Measurements from ENCODE around the gene EIF4E2. TPM values are rescaled to one million over a fixed set of nuclear protein-coding genes. Genes with fewer than 3 reads are reported as not detected.

Gene EIF4E2
- total RNA-seq, 1 donor from 2014 or later, result 68.1 TPM

DNA sequence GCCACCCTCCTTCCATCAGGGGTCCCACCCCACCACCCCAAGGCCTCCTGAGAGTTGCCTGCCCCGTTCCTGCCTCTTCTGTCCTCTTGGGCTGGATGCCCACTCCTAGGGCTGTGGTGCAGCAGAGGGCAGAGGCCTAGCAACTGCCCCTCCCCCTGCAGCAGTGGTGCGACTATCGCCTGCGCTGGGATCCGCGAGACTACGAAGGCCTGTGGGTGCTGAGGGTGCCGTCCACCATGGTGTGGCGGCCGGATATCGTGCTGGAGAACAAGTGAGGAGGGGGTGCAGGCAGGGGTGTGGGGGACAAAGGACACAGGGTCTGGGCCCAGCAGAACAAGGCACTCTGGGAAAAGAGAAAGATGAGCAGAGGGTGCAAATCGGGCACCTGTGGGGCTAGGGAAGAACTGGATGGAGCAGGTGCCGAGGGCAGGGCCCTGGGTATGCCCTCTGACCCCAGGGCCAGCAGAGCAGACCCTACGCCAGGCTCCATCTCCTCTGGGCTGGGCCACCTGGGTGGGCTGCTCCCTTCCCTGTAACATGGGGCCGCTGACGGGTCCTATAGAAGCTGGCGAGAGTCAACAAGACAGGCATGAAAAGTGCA lies 9.9 kb upstream of the EIF4E2 start:
- Histone ChIP-seq H3K27ac (no peak overlapping the region), H3K4me1 (no peaks in the 10 kb centered on the region), H3K36me3 (no peaks in the 10 kb centered on the region), H3K4me3 (no peak overlapping the region), H3K9me3 (no peaks in the 10 kb centered on the region), H3K27me3 (ENCODE audit: low read depth) (peaks cover 5% of the 10 kb centered on the region)
- intact Hi-C loops (cut with DNase I), result no loop called here
- peak; percentile 43 for DNase-seq
- TF ChIP-seq, protein P1, sequence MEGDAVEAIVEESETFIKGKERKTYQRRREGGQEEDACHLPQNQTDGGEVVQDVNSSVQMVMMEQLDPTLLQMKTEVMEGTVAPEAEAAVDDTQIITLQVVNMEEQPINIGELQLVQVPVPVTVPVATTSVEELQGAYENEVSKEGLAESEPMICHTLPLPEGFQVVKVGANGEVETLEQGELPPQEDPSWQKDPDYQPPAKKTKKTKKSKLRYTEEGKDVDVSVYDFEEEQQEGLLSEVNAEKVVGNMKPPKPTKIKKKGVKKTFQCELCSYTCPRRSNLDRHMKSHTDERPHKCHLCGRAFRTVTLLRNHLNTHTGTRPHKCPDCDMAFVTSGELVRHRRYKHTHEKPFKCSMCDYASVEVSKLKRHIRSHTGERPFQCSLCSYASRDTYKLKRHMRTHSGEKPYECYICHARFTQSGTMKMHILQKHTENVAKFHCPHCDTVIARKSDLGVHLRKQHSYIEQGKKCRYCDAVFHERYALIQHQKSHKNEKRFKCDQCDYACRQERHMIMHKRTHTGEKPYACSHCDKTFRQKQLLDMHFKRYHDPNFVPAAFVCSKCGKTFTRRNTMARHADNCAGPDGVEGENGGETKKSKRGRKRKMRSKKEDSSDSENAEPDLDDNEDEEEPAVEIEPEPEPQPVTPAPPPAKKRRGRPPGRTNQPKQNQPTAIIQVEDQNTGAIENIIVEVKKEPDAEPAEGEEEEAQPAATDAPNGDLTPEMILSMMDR (IDR thresholded peaks at IDR 0.05), result no peak
- no peak for ATAC-seq

DNA sequence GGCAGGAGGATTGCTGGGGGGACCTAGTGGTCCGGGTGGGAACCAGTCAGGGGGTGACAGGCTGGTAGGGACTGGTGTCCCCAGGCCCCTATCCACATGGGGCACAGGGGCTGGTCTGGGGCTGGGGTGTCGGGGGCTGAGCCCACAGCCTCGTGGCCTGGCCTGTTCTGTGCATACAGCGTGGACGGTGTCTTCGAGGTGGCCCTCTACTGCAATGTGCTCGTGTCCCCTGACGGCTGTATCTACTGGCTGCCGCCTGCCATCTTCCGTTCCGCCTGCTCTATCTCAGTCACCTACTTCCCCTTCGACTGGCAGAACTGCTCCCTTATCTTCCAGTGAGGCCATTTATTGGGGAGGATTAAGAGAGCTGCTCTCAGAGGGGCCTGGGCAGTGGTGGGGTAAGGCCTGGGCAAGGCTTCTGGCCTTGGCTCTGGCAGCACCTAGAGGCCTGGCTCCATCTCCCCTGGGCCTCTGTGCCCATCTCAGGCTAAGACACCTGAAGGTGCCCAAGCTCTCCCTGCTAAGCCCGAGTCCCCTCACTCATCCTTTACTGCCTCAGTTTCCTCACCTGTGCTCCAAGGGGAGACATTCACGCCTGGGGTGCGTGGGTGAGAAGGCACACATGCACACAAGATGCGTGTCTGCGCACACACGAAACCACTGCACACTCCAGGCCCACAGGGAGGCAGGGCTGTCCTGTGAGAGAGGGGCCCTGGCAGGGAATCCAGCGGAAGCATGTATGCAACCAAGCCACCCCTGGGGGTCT lies 9.1 kb upstream of the EIF4E2 start:
- TF ChIP-seq, protein P1 (IDR thresholded peaks at IDR 0.05), result no peak
- Histone ChIP-seq H3K27me3 (ENCODE audit: low read depth) (peaks cover 5% of the 10 kb centered on the region), H3K4me3 (no peak overlapping the region), H3K4me1 (no peaks in the 10 kb centered on the region), H3K36me3 (no peaks in the 10 kb centered on the region), H3K9me3 (no peaks in the 10 kb centered on the region), H3K27ac (no peak overlapping the region)
- ATAC-seq (no peak), DNase-seq (peak; percentile 39)
- intact Hi-C loops (cut with DNase I), result no loop called here

DNA sequence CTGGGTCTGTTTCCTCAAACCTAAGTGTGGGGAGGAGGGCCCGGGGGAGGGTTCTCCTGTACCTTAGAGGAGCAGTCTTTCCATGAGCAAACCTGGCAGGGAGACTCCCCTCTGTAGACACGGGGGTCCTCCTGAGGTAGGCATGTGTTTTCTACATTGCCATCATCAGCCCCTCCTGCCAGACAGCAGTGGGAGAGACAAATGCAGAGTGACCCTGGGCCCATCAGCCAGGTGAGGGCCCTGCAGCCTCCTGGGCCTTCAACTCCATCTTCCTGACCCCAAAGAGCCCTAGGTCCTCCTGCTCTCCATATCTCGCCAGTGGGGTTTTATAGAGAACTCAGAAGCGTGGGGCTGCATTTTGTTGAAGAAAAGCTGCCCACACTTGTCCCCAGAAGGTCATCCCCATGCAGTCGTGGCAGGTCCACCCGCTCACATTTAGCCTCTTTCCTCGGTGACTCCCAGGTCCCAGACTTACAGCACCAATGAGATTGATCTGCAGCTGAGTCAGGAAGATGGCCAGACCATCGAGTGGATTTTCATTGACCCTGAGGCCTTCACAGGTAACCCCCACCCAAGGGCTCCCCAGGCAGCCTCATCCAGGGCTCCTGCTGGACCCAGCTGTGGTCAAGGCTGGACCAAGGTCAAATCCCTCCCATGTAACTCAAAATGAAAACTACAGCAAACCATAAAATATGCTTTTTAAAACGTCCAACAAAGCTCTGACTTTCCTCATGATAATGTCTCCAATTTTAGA lies 8.4 kb upstream of the EIF4E2 start:
- Histone ChIP-seq H3K9me3 (no peaks in the 10 kb centered on the region), H3K27me3 (ENCODE audit: low read depth) (peaks cover 5% of the 10 kb centered on the region), H3K4me1 (no peaks in the 10 kb centered on the region), H3K4me3 (no peak overlapping the region), H3K36me3 (no peaks in the 10 kb centered on the region), H3K27ac (no peak overlapping the region)
- DNase-seq (no peak), ATAC-seq (no peak)
- intact Hi-C loops (cut with DNase I), result no loop called here
- TF ChIP-seq, protein P1 (IDR thresholded peaks at IDR 0.05), result no peak

DNA sequence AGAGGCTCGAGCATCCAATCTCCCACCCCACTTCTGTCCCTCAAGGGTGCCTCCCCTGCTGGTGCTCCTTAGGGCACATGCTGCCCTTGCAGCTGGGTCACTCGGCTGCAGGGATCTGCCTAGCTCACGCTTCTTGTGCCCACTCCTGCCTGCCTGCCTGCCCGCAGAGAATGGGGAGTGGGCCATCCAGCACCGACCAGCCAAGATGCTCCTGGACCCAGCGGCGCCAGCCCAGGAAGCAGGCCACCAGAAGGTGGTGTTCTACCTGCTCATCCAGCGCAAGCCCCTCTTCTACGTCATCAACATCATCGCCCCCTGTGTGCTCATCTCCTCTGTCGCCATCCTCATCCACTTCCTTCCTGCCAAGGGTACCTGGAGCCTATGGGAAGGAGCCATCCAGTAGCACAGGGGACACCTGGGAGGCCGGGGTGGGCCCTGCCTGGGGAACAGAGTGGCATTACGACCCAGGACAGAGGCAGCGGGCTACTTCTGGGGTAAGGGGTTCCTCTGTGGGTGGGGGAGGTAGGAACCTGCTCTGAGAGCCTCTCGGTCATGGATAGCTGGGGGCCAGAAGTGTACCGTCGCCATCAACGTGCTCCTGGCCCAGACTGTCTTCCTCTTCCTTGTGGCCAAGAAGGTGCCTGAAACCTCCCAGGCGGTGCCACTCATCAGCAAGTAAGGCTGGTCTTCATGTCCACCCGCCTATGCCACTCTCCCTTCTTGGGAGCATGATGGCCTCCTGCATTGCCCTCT lies 7.6 kb upstream of the EIF4E2 start:
- H3K4me3 ChIP-seq, result no peak overlapping the region
- no peaks in the 10 kb centered on the region for H3K36me3 ChIP-seq
- peaks cover 4% of the 10 kb centered on the region for H3K27me3 ChIP-seq (ENCODE audit: low read depth)
- intact Hi-C loops (cut with DNase I), result no loop called here
- DNase-seq, result peak; percentile 35
- H3K4me1 ChIP-seq, result no peaks in the 10 kb centered on the region
- no peak for ATAC-seq
- H3K9me3 ChIP-seq, result no peaks in the 10 kb centered on the region
- TF ChIP-seq, protein P1 (IDR thresholded peaks at IDR 0.05), result no peak
- H3K27ac ChIP-seq, result no peak overlapping the region

DNA sequence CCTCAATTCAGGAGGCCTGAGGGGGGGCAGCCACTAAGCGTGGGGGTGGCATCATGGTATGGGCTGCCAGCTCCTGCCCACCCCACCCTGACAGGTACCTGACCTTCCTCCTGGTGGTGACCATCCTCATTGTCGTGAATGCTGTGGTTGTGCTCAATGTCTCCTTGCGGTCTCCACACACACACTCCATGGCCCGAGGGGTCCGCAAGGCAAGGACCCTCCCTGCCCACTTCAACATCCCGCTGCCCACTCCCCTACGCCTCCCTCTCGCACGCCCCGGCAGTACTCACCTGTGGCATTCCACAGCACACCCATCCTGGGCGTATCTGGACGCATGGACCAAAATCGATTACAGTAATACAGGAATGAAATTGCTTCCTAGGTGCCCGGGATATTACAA lies 7.0 kb upstream of the EIF4E2 start:
- Histone ChIP-seq H3K9me3 (no peaks in the 10 kb centered on the region), H3K36me3 (no peaks in the 10 kb centered on the region), H3K4me1 (no peaks in the 10 kb centered on the region), H3K27ac (no peak overlapping the region), H3K27me3 (ENCODE audit: low read depth) (no peaks in the 10 kb centered on the region), H3K4me3 (no peak overlapping the region)
- intact Hi-C loops (cut with DNase I), result no loop called here
- ATAC-seq (no peak), DNase-seq (no peak)
- TF ChIP-seq, protein P1 (IDR thresholded peaks at IDR 0.05), result no peak

All from lower lobe of right lung (tissue), 2 donors.